Fibroblast of skin of left quadriceps (primary cell): ENCODE measurements around the gene SULT4A1.

Experiments used
- DNase-seq, 2 experiments: peaks; one replicate each; pipeline ENCODE4 v3.0.0-alpha.2; 2013; ENCODE audit warnings: low read depth in 2 of 2

SULT4A1 gene

GRCh38 chr22:43844560-43845545, 17.5 kb downstream of the SULT4A1 start:
- no peak for DNase-seq

- no peak for DNase-seq
These were observed 18.4 kb downstream of the SULT4A1 start for GRCh38 chr22:43843783-43844530.

DNA sequence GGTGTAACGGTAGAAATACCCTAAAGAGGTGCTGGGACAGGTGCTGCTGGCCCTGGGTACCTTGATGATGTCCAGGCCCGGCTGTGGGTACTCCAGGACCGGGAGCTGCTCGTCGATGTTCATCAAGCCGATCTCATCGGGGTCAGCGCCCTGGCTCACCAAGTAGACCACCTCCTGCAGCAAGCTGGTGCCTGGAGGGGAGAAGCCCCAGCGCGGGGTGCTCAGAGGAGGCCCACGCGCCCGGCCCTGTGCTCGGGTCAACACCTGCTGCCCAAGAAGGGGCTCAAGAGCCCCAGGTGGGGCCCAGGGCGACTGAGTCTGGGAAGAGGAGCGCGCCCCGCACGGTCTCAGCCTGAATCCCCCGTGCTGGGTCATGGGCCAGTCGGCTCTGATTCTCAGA, 20.6 kb downstream of the SULT4A1 start:
- DNase-seq = no peak

GRCh38 chr22:43840851-43841250, 21.5 kb downstream of the SULT4A1 start:
- no peak for DNase-seq

GRCh38 chr22:43840431-43840830, 21.9 kb downstream of the SULT4A1 start:
- DNase-seq = no peak

GRCh38 chr22:43839781-43840180, 22.5 kb downstream of the SULT4A1 start:
- DNase-seq = no peak

GRCh38 chr22:43838571-43839307, 23.6 kb downstream of the SULT4A1 start:
- no peak for DNase-seq

DNA sequence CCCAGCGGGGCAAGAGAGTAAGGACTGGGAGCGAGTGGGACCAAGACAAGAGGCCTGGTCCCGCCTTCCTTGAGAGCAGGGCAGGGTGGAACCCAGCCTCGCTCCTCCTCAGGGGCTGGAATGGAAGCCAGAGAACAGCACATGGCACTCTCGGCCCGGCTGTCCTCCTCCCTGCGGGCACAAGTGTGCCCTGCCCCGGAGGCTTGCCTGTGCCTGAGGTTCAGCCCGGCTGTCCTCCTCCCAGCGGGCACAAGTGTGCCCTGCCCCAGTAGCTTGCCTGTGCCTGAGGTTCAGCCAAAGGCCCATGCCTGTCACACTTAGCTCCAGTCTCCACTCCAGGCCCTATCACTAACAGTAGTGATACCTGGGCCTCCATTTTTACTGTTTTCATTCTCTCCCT, 24.2 kb downstream of the SULT4A1 start:
- DNase-seq = no peak

DNA sequence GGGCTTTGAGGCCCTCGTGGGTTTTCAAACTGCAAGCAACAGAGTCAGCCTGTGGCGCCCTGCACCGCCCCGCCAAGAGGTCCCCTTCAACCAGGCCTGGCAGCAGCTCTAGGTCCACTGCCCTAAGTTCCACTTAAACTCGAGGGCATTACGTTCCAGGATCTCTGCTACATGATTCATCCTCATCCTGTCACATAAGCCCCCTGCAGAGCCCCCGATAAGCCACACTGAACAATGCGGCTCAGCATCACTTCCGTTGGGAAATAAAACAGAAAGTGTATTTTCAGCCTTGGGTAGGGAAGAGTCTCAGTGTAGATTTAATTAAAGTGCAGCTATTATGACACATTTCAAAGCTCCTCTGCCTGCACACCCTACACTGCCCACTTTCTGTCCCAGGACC, 24.6 kb downstream of the SULT4A1 start:
- DNase-seq = no peak

- no peak for DNase-seq
These were observed 26.6 kb downstream of the SULT4A1 start for GRCh38 chr22:43835736-43836135.

DNA sequence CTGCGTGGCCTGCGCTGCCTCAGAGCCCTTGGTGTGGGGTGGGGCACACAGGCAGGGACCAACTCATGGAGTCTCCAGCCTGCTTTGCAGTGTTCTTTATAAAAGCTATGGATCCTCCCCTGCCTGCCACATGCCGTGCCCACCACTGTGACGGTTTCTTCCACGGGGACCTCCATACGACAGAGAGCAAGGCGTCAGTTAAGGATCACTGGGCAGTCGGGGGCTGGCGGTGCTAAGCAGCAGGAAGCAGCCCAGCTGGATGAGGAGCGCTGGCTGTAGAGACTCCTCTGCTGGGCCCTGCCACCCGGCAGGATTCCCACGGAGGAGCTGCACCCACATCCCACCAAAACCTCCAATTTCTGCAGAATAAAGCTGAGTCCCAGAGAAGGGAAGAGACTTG, 27.1 kb downstream of the SULT4A1 start:
- DNase-seq = no peak

DNA sequence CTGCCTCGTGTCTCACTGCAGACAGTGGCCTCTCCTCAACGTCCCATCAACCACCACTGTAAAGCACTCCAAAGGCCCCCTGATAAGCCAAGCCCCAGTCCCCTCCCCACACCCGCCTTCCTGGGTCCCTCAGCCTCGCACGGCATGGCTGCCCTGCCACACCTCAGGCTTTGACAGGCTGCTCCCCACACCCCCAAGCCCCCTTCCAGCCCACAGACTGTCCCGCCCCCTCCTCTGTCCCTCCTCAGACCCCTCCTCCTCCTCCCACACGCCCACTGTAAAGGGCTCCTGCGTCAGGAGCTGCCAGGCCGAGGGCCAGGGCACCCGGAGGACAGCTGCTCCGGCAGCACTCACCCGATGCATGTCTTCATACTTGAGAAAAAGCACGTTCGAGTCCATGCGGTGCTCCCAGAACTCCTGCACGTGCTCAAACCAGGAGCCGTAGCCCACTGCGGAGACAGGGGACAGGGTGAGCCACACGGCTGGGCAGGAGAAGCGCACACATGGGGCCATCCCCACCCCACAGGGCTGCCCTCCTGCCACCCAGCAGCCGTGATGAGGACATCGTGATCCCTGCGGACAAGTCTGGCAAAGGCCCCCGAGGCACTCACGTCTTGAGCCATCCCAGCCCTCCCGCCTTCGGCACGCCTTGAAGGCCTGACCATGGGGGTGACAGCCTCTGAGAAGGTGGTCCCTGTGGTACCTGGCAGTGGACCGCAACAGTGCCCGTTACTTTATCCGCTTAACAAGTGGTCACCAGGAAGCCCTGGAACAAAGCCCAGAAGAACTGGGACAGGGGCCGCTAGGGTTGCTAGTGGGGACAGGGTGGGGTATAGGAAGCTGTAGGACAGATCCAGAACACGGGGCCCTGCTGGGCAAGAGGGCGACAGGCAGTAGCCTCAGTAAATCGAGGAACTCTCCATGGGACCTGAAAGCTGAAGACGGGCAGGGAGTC, 28.8 kb downstream of the SULT4A1 start:
- DNase-seq = no peak

DNA sequence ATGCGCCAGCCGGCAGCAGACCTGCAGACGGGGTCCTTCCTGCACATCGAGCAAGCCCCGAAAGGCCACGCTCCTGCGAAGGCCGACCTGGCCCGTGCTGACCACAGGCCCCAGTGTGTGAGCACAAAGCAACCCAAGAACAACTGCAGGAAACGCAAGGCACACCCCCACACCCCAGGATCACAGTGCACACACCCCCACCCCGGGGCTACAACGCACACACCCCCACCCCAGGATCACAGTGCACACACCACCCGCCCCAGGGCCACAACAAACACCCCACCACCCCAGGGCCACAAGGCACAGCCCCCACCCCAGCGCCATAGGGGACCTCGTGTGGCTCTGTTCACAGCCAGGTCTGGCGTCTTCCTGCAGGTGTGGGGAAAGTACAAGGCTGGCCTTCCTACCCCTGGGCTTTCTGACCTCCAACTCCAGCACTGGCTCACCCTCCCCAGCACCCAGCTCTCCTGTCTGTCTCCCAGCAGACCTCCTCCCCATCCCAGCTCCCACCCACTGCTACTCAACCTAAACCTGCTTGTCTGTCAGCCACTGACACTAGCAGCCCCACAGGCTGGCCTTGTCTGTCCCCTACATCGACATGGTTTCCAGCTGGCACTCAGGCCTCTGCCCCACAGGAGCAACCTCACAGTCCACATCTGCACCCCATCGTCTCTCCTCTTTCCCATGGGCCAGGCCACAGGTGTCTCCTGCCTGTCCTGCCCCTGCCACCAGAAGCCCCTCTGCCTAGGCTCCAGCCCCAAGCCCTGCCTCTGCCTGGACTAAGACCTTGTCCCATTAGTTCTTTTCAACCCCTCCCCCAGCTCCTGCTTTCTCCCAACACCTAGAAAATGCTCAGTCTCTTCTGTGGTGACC, 29.7 kb downstream of the SULT4A1 start:
- DNase-seq = no peak

DNA sequence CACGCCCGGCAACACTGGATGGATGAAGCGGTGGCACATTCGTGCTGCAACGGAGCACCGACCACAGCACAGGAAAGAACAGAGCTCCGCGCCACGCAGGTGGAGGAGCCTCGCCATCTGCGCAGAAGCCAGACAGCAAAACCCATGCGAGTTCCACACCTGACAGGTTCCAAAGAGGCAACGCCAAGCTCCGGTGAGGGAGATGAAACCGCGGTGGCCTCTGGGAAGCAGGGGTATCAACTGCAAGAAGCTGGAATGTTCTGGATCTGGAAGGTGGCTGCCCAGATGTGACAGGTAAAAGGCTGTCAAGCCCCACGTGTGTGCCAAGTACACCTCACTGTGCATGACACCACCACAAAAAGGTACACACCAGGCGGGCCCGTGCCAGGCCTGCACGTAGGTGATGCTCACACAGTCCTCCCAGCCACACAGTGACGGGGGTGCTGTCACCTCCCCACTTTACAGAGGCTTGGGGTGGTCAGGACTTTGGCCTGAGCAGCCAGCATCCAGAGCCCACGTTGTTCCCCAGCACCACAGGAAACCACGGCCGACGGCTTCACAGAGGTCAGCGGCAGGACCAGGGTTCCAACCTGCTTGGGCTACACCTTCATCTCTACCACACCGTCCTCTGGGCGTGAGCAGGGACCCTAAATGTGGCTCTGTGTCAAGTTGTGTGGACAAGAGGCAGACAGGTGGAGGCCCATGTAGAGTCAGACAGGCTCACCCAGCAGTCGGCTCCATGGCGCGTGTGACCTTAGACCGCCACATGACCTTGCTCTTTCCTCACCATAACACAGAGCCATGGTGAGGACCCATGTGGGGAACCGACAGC, 30.5 kb downstream of the SULT4A1 start:
- no peak for DNase-seq

DNA sequence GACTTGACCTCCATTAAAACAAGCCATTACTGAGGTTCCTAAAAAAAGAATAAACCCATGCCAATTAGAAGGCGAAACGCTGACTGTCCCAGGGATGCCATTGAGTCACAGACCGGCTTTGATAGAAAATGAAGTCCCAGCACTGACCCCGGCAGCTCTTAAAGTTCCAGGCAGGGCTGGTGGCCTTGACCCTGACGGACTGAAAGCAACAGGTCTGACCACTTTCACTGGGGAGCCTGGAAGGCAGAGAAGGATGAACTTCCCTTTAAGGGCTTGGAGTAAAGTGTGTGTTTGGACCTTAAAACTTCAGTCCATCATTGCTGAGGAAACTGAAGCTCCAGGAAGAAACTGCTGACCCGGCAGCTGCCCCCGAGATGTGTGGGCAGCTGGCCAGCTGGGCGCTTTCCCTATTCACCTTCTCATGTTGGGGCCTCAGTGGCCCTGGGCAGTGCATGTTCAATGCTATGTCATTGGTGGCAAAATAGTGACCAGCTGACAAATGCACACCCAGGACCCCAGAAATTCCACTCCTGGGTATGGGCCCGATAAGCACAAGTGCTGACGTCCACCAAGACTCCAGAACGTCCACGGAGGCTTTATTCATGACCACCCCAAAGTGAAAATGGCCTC, 31.3 kb downstream of the SULT4A1 start:
- no peak for DNase-seq

GRCh38 chr22:43829904-43830851, 32.1 kb downstream of the SULT4A1 start:
- no peak for DNase-seq

DNA sequence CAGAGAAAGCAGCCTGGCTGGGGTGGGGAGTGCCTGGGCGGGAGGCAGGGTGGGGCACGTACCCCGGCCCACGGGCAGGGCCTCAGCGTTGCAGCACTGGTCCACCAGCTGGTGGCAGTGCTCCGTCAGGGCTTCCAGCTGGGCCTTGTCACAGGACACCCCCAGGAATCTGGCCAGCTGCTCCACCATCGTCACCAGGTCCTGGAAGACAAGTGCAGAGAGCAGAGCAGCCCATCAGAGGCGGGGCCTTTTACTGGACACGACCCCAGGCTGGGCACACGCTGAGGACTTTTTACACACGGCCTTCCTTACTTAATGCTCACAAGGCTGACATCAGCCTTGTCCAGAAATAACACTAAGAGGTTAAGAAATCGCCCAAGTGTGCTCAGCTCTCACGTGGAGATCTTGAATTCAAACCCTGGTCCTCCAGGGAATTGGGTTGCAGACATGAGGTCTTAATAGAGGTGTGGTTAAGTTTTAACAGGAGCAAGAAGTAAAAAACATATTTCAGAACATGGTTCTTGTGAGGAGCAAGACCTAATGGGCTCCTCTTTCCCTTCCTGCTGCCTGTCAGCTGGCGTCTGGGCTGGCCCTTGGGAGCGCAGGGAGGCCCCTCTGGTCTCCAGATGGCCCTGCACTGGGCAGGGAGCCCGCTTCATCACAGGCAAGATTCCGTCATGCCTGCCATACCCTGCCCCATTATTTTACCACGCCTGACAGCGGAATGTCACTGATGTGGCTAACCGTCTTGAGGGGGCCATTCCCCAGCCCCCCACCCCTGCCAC, 33.1 kb downstream of the SULT4A1 start:
- peak; percentile 58 to 60 for DNase-seq
